SU-DHL-6 (cell line): ENCODE results near the gene GNGT2.
A peak's percentile ranks its signal among the peaks of the same experiment; 100 is the strongest.

ENCODE experiments used
- H2AFZ ChIP-seq: fragments of 200-600 bp; sonication (generic); 2 replicates; pipeline ENCODE4 v1.6.1; 2014; ENCODE audit warnings: low read depth, mild to moderate bottlenecking, moderate library complexity, mixed read lengths, antibody characterized with exemption, low read length; ENCODE audit not compliant: severe bottlenecking
- H3F3A ChIP-seq: fragments of 200-600 bp; shearing (Covaris generic); 2 replicates; pipeline ENCODE4 v1.6.0; 2016; ENCODE audit warnings: antibody characterized with exemption, mild to moderate bottlenecking; ENCODE audit not compliant: insufficient read depth
- H3K27ac ChIP-seq: fragments of 200-600 bp; sonication (generic); 2 replicates; pipeline ENCODE4 v1.5.1; 2016; ENCODE audit warnings: low read depth, mild to moderate bottlenecking, low read length, moderate library complexity, mixed read lengths
- H3K27me3 ChIP-seq: fragments of 200-600 bp; sonication (generic), shearing (Covaris generic); 2 replicates; pipeline ENCODE4 v1.6.0; 2014; ENCODE audit warnings: mild to moderate bottlenecking, low read length
- H3K36me3 ChIP-seq: fragments of 200-600 bp; sonication (generic); 2 replicates; pipeline ENCODE4 v1.6.1; 2014; ENCODE audit warnings: mild to moderate bottlenecking, low read length, mixed read lengths
- H3K4me2 ChIP-seq: fragments of 300-600, 200-600 bp; shearing (Covaris generic), sonication (generic); 2 replicates; pipeline ENCODE4 v1.6.0; 2014; ENCODE audit warnings: low read length, low read depth, mild to moderate bottlenecking; ENCODE audit not compliant: poor library complexity, severe bottlenecking
- H3K4me3 ChIP-seq: fragments of 200-600 bp; sonication (generic); 2 replicates; pipeline ENCODE4 v1.5.1; 2014; ENCODE audit warnings: antibody characterized with exemption, low read length, mild to moderate bottlenecking, mixed read lengths; ENCODE audit not compliant: insufficient read depth, poor library complexity, severe bottlenecking
- H3K79me2 ChIP-seq: fragments of 200-600 bp; sonication (generic); 2 replicates; pipeline ENCODE4 v1.6.1; 2014; ENCODE audit warnings: mild to moderate bottlenecking, low read length, moderate library complexity; ENCODE audit not compliant: insufficient read depth
- H3K9ac ChIP-seq: fragments of 200-600 bp; sonication (generic); 2 replicates; pipeline ENCODE4 v1.7.0; 2014; ENCODE audit warnings: mild to moderate bottlenecking, low read length
- H3K9me2 ChIP-seq: fragments of 200-600 bp; sonication (generic); replicated peaks from 2 replicates; pipeline ENCODE4 v1.6.1; 2014; ENCODE audit warnings: low read length; ENCODE audit not compliant: insufficient read depth
- H3K9me3 ChIP-seq: fragments of 200-600 bp; sonication (generic); 2 replicates; pipeline ENCODE4 v1.6.1; 2014; ENCODE audit warnings: low read length, mixed read lengths; ENCODE audit not compliant: insufficient read depth
- H4K20me1 ChIP-seq: fragments of 200-600 bp; sonication (generic); 2 replicates; pipeline ENCODE4 v1.6.1; 2014; ENCODE audit warnings: low read depth, mild to moderate bottlenecking, antibody characterized with exemption, low read length, moderate library complexity, mixed read lengths
- EZH2phosphoT487 ChIP-seq: fragments of 200-600 bp; sonication (generic), shearing (Covaris generic); conservative IDR thresholded peaks from 2 replicates; pipeline ENCODE4 v1.6.1; 2018; ENCODE audit warnings: mild to moderate bottlenecking, antibody characterized with exemption, low read length, moderate library complexity, mixed read lengths
- TF ChIP-seq, protein P1 (sequence below): fragments of 200-600 bp; sonication (generic); IDR thresholded peaks from one replicate; pipeline ENCODE4 v1.5.1; 2017; ENCODE audit warnings: antibody characterized with exemption, mild to moderate bottlenecking, low read length, moderate library complexity; ENCODE audit not compliant: insufficient read depth, poor library complexity, severe bottlenecking

GNGT2 gene

DNA sequence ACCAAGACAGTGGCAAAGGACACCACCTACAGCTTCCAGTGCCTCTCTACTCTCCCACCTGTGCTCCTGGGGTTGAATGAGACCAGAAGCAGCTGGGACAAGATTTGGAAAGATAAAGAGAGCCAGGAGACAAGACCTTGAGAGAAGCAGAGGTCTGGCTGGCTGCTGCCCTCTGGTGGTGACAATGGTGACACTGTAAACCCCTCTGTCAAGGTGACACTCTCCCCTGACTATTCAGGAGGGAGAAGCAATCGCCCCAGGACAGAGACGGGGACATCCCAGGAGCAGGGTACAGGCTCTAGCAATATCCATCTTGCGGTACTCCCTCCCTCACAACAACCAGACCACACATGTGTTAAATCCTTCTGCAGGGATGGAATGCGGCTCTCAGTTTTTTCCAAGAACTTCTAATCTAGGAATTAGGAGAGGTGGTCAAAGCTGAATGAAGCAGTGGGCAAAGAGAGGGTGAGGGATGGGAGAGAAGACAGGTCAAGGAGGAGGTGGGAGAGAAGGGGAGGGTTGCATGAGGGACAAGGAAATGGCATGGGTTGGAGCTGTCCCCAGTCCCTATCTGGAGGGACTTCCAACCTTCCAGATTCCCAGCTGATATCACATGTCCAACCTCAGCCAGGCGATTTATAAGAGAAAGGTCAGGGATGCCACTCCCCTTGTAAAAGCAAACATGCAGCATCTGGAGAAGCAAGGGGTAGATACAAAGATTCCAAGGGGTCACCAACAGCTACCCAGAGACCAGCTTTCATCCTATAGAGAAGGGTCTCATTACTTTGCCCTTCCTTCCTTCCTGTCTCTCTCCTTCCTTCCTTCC, 17.3 kb upstream of the GNGT2 start:
- H3K9me3 ChIP-seq, result no peaks in the 10 kb centered on the region
- H4K20me1 ChIP-seq, result no peaks in the 10 kb centered on the region
- no peaks in the 10 kb centered on the region for H3K27me3 ChIP-seq
- no peaks in the 10 kb centered on the region for H3F3A ChIP-seq
- H2AFZ ChIP-seq, result no peak overlapping the region
- H3K79me2 ChIP-seq, result no peaks in the 10 kb centered on the region
- no peak overlapping the region for H3K4me2 ChIP-seq
- TF ChIP-seq, protein P1, sequence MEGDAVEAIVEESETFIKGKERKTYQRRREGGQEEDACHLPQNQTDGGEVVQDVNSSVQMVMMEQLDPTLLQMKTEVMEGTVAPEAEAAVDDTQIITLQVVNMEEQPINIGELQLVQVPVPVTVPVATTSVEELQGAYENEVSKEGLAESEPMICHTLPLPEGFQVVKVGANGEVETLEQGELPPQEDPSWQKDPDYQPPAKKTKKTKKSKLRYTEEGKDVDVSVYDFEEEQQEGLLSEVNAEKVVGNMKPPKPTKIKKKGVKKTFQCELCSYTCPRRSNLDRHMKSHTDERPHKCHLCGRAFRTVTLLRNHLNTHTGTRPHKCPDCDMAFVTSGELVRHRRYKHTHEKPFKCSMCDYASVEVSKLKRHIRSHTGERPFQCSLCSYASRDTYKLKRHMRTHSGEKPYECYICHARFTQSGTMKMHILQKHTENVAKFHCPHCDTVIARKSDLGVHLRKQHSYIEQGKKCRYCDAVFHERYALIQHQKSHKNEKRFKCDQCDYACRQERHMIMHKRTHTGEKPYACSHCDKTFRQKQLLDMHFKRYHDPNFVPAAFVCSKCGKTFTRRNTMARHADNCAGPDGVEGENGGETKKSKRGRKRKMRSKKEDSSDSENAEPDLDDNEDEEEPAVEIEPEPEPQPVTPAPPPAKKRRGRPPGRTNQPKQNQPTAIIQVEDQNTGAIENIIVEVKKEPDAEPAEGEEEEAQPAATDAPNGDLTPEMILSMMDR, result peak; percentile 83
- TF ChIP-seq EZH2phosphoT487, result no peak
- H3K9me2 ChIP-seq, result no peaks in the 10 kb centered on the region
- no peak overlapping the region for H3K9ac ChIP-seq
- no peak overlapping the region for H3K27ac ChIP-seq
- H3K4me3 ChIP-seq, result no peak overlapping the region
- H3K36me3 ChIP-seq, result no peaks in the 10 kb centered on the region

DNA sequence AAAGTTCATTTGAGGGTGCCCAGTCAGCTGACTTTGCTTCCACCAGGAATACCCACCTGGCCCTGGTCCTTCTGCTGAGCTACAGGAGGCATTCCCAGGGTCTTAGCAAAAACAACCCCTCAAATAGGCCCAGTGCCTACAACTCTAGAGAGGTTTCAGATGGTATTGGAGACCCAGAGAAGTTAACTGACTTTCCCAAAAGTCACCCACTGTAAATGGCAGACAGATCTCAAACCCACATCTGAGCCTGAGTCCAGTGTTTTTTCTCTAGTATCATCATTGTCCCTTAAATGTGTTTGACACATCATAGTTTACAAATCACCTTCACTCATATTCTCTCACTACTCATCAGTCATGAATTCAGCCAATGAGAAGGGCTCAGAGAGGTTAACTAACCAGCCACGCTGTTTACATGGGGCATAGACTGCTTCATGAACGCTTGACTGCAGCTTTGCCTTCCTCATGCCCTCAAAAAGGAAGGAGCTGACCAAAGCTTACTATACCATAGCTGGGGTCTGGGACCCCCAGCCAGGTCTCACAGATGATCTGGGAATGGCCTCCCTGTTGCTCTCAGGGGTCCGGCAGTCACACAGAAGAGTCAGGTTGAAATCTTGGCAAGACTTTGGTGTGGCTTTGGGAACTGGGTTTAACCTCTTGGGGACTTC, 16.5 kb upstream of the GNGT2 start:
- Histone ChIP-seq H3K79me2 (no peaks in the 10 kb centered on the region), H4K20me1 (no peaks in the 10 kb centered on the region), H3K27ac (no peak overlapping the region), H3K4me3 (no peak overlapping the region), H3K9me3 (no peaks in the 10 kb centered on the region), H2AFZ (no peak overlapping the region), H3K9me2 (no peaks in the 10 kb centered on the region), H3K36me3 (no peaks in the 10 kb centered on the region), H3K9ac (no peak overlapping the region), H3K4me2 (no peak overlapping the region), H3F3A (no peaks in the 10 kb centered on the region), H3K27me3 (no peaks in the 10 kb centered on the region)
- no peak for TF ChIP-seq EZH2phosphoT487
- TF ChIP-seq, protein P1, result no peak

DNA sequence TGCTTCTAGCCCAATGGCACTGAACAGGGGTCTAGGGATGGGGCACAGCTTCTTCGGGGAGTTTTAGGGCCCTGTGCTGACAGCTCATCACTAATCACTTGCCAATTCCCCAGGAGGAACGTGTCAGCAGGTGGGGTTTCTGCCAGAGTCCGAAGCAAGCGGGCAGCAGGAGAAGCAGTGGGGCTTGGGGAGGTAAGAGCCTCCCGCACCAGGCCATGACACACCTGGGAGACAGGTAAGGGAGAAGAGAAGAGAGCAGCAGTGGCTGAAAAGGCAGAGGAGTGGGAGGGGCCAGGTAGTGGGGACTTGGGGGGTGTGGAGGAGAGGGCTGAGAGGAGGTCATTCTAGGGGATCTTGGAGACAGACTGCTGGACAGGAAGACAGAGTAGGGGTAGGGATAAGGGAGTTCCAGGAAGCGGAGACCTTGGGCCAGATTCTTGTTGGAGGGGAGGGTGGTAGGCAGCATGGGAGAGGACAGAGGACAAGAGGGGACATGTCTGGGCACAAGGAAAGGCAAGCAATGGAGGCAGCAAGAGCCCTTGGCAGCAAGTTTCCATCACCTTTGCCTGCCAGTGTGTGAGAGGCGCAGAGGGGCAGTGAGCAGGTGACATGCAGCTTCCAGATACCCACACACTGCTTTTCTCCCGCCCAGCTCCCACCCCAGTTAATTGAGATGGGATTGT, 15.3 kb upstream of the GNGT2 start:
- no peaks in the 10 kb centered on the region for H3K79me2 ChIP-seq
- H3K36me3 ChIP-seq, result no peaks in the 10 kb centered on the region
- H3K9me3 ChIP-seq, result no peaks in the 10 kb centered on the region
- H3K4me2 ChIP-seq, result no peak overlapping the region
- no peaks in the 10 kb centered on the region for H3K27me3 ChIP-seq
- no peaks in the 10 kb centered on the region for H4K20me1 ChIP-seq
- H3F3A ChIP-seq, result no peaks in the 10 kb centered on the region
- H3K9me2 ChIP-seq, result no peaks in the 10 kb centered on the region
- no peak overlapping the region for H2AFZ ChIP-seq
- no peak overlapping the region for H3K4me3 ChIP-seq
- H3K9ac ChIP-seq, result no peak overlapping the region
- no peak overlapping the region for H3K27ac ChIP-seq
- TF ChIP-seq EZH2phosphoT487, result no peak
